Activated T-helper 1 cell treated with anti-CD3 and anti-CD28 coated beads, Interleukin-12 subunit alpha, Interleukin-12 subunit beta, Interleukin-2, Interleukin-4 antibody, amounts not matched to agents 30 ng/mL and 10 ng/mL and 1 ng/mL, durations not matched to agents 14 hours and 24 hours and 36 hours (primary cell): ENCODE results near the gene ADAMTS6. TPM values are rescaled to one million over a fixed set of nuclear protein-coding genes. Genes with fewer than 3 reads are reported as not detected.

ENCODE experiments used
- DNase-seq: peaks from one replicate; pipeline ENCODE4 v3.0.0; 2021; ENCODE audit warnings: low spot score
- H3K27ac Mint-ChIP-seq: one replicate; pipeline ENCODE4 v1.8.0; 2021; ENCODE audit warnings: mild to moderate bottlenecking, mixed read lengths
- H3K27me3 Mint-ChIP-seq: one replicate; pipeline ENCODE4 v1.8.0; 2022; ENCODE audit warnings: mild to moderate bottlenecking, moderate library complexity, mixed read lengths; ENCODE audit not compliant: insufficient read depth
- H3K36me3 Mint-ChIP-seq: one replicate; pipeline ENCODE4 v1.8.0; 2021; ENCODE audit warnings: low read depth, mixed read lengths
- H3K4me1 Mint-ChIP-seq: one replicate; pipeline ENCODE4 v1.8.0; 2021; ENCODE audit warnings: low read depth, mixed read lengths
- H3K4me3 Mint-ChIP-seq: one replicate; pipeline ENCODE4 v1.8.0; 2021; ENCODE audit warnings: mild to moderate bottlenecking, moderate library complexity, mixed read lengths
- H3K9me3 Mint-ChIP-seq: one replicate; pipeline ENCODE4 v1.8.0; 2021; ENCODE audit warnings: mixed read lengths
- intact Hi-C: fragments of 100-400 bp; cut with micrococcal nuclease; formaldehyde crosslinking; loops from one replicate; pipeline ENCODE4 v1.15.1; 2024
- total RNA-seq: library from RNA; stranded (reverse); gene quantifications from 2 replicates; pipeline ENCODE4 v1.2.3, GENCODE V29; 2022

The ADAMTS6 gene
- total RNA-seq, 1 donor from 2014 or later = 0.86 TPM

GRCh38 chr5:65288657-65289056 is 193.1 kb downstream of the ADAMTS6 start:
- Mint-ChIP-seq H3K4me3 (no peak overlapping the region), H3K27ac (no peak overlapping the region), H3K9me3 (no peaks in the 10 kb centered on the region), H3K27me3 (no peaks in the 10 kb centered on the region), H3K36me3 (no peaks in the 10 kb centered on the region), H3K4me1 (no peaks in the 10 kb centered on the region)
- no peak for DNase-seq
- intact Hi-C loops = no loop called here

- DNase-seq = no peak
- Mint-ChIP-seq H3K4me3 (no peak overlapping the region), H3K27me3 (no peaks in the 10 kb centered on the region), H3K36me3 (no peaks in the 10 kb centered on the region), H3K27ac (no peak overlapping the region), H3K9me3 (no peaks in the 10 kb centered on the region), H3K4me1 (no peaks in the 10 kb centered on the region)
- intact Hi-C loops = no loop called here
Observed at GRCh38 chr5:65279603-65280002, 202.1 kb downstream of the ADAMTS6 start.

GRCh38 chr5:65276178-65276890 is 205.4 kb downstream of the ADAMTS6 start:
- intact Hi-C loops = no loop called here
- Mint-ChIP-seq H3K36me3 (no peaks in the 10 kb centered on the region), H3K27me3 (no peaks in the 10 kb centered on the region), H3K4me3 (no peak overlapping the region), H3K9me3 (no peaks in the 10 kb centered on the region), H3K27ac (no peak overlapping the region), H3K4me1 (no peaks in the 10 kb centered on the region)
- no peak for DNase-seq

- Mint-ChIP-seq H3K36me3 (no peaks in the 10 kb centered on the region), H3K4me3 (no peak overlapping the region), H3K27ac (no peak overlapping the region), H3K9me3 (no peaks in the 10 kb centered on the region), H3K4me1 (no peaks in the 10 kb centered on the region), H3K27me3 (no peaks in the 10 kb centered on the region)
- no peak for DNase-seq
- intact Hi-C loops = no loop called here
Observed at GRCh38 chr5:65271906-65272305, 209.8 kb downstream of the ADAMTS6 start.

- no peak overlapping the region for H3K27ac Mint-ChIP-seq
- H3K4me3 Mint-ChIP-seq = no peak overlapping the region
- H3K9me3 Mint-ChIP-seq = no peaks in the 10 kb centered on the region
- no peaks in the 10 kb centered on the region for H3K36me3 Mint-ChIP-seq
- H3K4me1 Mint-ChIP-seq = no peaks in the 10 kb centered on the region
- no peak for DNase-seq
- peaks cover 2% of the 10 kb centered on the region for H3K27me3 Mint-ChIP-seq
- intact Hi-C loops = no loop called here
Observed at GRCh38 chr5:65268525-65268924, 213.2 kb downstream of the ADAMTS6 start.

GRCh38 chr5:65264420-65264819 is 217.3 kb downstream of the ADAMTS6 start:
- H3K36me3 Mint-ChIP-seq = no peaks in the 10 kb centered on the region
- H3K27ac Mint-ChIP-seq = no peak overlapping the region
- H3K27me3 Mint-ChIP-seq = peaks cover 6% of the 10 kb centered on the region

GRCh38 chr5:65263321-65263720 is 218.4 kb downstream of the ADAMTS6 start:
- no peak for DNase-seq
- H3K27me3 Mint-ChIP-seq = peaks cover 6% of the 10 kb centered on the region
- no peaks in the 10 kb centered on the region for H3K4me1 Mint-ChIP-seq
- no peaks in the 10 kb centered on the region for H3K36me3 Mint-ChIP-seq
- no peaks in the 10 kb centered on the region for H3K9me3 Mint-ChIP-seq
- no peak overlapping the region for H3K4me3 Mint-ChIP-seq
- intact Hi-C loops = no loop called here
- H3K27ac Mint-ChIP-seq = no peak overlapping the region

More at GRCh38 chr5:65264420-65264819, 217.3 kb downstream of the ADAMTS6 start:
- intact Hi-C loops = no loop called here
- DNase-seq = no peak
- no peaks in the 10 kb centered on the region for H3K9me3 Mint-ChIP-seq
- H3K4me1 Mint-ChIP-seq = no peaks in the 10 kb centered on the region
- no peak overlapping the region for H3K4me3 Mint-ChIP-seq

GRCh38 chr5:65262649-65263059 is 219.1 kb downstream of the ADAMTS6 start:
- intact Hi-C loops = no loop called here
- Mint-ChIP-seq H3K27me3 (peaks cover 6% of the 10 kb centered on the region), H3K9me3 (no peaks in the 10 kb centered on the region), H3K4me3 (no peak overlapping the region), H3K36me3 (no peaks in the 10 kb centered on the region), H3K4me1 (no peaks in the 10 kb centered on the region), H3K27ac (no peak overlapping the region)
- no peak for DNase-seq

- Mint-ChIP-seq H3K4me1 (no peaks in the 10 kb centered on the region), H3K36me3 (no peaks in the 10 kb centered on the region), H3K9me3 (no peaks in the 10 kb centered on the region), H3K4me3 (no peak overlapping the region), H3K27me3 (peaks cover 6% of the 10 kb centered on the region), H3K27ac (no peak overlapping the region)
- intact Hi-C loops = no loop called here
- DNase-seq = no peak
Observed at GRCh38 chr5:65262096-65262495, 219.6 kb downstream of the ADAMTS6 start.

- H3K4me3 Mint-ChIP-seq = no peak overlapping the region
- H3K27me3 Mint-ChIP-seq = peaks cover 6% of the 10 kb centered on the region
- no peaks in the 10 kb centered on the region for H3K9me3 Mint-ChIP-seq
- intact Hi-C loops = no loop called here
- no peaks in the 10 kb centered on the region for H3K4me1 Mint-ChIP-seq
- no peak for DNase-seq
- no peak overlapping the region for H3K27ac Mint-ChIP-seq
- H3K36me3 Mint-ChIP-seq = no peaks in the 10 kb centered on the region
Observed at GRCh38 chr5:65261499-65261898, 220.2 kb downstream of the ADAMTS6 start.

- Mint-ChIP-seq H3K9me3 (no peaks in the 10 kb centered on the region), H3K36me3 (no peaks in the 10 kb centered on the region), H3K27ac (no peak overlapping the region), H3K4me1 (no peaks in the 10 kb centered on the region), H3K27me3 (no peaks in the 10 kb centered on the region), H3K4me3 (no peak overlapping the region)
- intact Hi-C loops = no loop called here
- no peak for DNase-seq
Observed at GRCh38 chr5:65255294-65255693, 226.4 kb downstream of the ADAMTS6 start.

- Mint-ChIP-seq H3K36me3 (no peaks in the 10 kb centered on the region), H3K4me1 (no peaks in the 10 kb centered on the region), H3K27ac (no peak overlapping the region), H3K27me3 (no peaks in the 10 kb centered on the region), H3K4me3 (no peak overlapping the region), H3K9me3 (no peaks in the 10 kb centered on the region)
- no peak for DNase-seq
- intact Hi-C loops = no loop called here
Observed at GRCh38 chr5:65252977-65253376, 228.7 kb downstream of the ADAMTS6 start.

GRCh38 chr5:65248896-65249295 is 232.8 kb downstream of the ADAMTS6 start:
- Mint-ChIP-seq H3K4me3 (no peak overlapping the region), H3K4me1 (no peaks in the 10 kb centered on the region)

GRCh38 chr5:65247594-65247993 is 234.1 kb downstream of the ADAMTS6 start:
- Mint-ChIP-seq H3K4me1 (no peaks in the 10 kb centered on the region), H3K27me3 (no peaks in the 10 kb centered on the region), H3K36me3 (no peaks in the 10 kb centered on the region), H3K9me3 (no peaks in the 10 kb centered on the region), H3K4me3 (no peak overlapping the region), H3K27ac (no peak overlapping the region)
- DNase-seq = no peak
- intact Hi-C loops = no loop called here

More at GRCh38 chr5:65248896-65249295, 232.8 kb downstream of the ADAMTS6 start:
- Mint-ChIP-seq H3K27ac (no peak overlapping the region), H3K36me3 (no peaks in the 10 kb centered on the region), H3K27me3 (no peaks in the 10 kb centered on the region), H3K9me3 (no peaks in the 10 kb centered on the region)
- intact Hi-C loops = no loop called here
- DNase-seq = no peak
